Brain microvascular endothelial cell (primary cell): ENCODE measurements around the gene DLGAP4.

Experiments used
- DNase-seq: peaks from one replicate; pipeline ENCODE4 v3.0.0-alpha.2; 2020
- H3K27ac ChIP-seq: fragments of 250-450 bp; sonication (Bioruptor Pico); 2 replicates; pipeline ENCODE4 v1.5.1; 2020; ENCODE audit warnings: mild to moderate bottlenecking, moderate library complexity
- H3K27me3 ChIP-seq: fragments of 250-450 bp; sonication (Bioruptor Pico); replicated peaks from 2 replicates; pipeline ENCODE4 v1.5.1; 2020; ENCODE audit warnings: mild to moderate bottlenecking
- H3K36me3 ChIP-seq: fragments of 250-450 bp; sonication (Bioruptor Pico); replicated peaks from 2 replicates; pipeline ENCODE4 v1.5.1; 2020; ENCODE audit warnings: mild to moderate bottlenecking
- H3K4me3 ChIP-seq: 2 replicates; pipeline ENCODE4 v1.5.1; 2011; ENCODE audit warnings: low read depth, mild to moderate bottlenecking, control low read depth, low read length, moderate library complexity
- in situ Hi-C: cut with HindIII; loops from 2 replicates; pipeline ENCODE4 v1.10.0; 2017; ENCODE audit warnings: low sequenced_read_pairs, low pct_ligation_motif_present
- TF ChIP-seq, protein P1 (sequence below): IDR thresholded peaks from 2 replicates; pipeline ENCODE4 v1.5.1; 2011; ENCODE audit warnings: low read depth, mild to moderate bottlenecking, moderate library complexity, low read length, control low read depth, inconsistent platforms; ENCODE audit errors: missing control alignments

DLGAP4 gene

GRCh38 chr20:36523341-36523740 lies 217.2 kb downstream of the DLGAP4 start:
- no peak overlapping the region for H3K27ac ChIP-seq
- no peaks in the 10 kb centered on the region for H3K27me3 ChIP-seq
- TF ChIP-seq, protein P1, sequence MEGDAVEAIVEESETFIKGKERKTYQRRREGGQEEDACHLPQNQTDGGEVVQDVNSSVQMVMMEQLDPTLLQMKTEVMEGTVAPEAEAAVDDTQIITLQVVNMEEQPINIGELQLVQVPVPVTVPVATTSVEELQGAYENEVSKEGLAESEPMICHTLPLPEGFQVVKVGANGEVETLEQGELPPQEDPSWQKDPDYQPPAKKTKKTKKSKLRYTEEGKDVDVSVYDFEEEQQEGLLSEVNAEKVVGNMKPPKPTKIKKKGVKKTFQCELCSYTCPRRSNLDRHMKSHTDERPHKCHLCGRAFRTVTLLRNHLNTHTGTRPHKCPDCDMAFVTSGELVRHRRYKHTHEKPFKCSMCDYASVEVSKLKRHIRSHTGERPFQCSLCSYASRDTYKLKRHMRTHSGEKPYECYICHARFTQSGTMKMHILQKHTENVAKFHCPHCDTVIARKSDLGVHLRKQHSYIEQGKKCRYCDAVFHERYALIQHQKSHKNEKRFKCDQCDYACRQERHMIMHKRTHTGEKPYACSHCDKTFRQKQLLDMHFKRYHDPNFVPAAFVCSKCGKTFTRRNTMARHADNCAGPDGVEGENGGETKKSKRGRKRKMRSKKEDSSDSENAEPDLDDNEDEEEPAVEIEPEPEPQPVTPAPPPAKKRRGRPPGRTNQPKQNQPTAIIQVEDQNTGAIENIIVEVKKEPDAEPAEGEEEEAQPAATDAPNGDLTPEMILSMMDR: no peak
- H3K36me3 ChIP-seq: peaks cover 57% of the 10 kb centered on the region
- no peak overlapping the region for H3K4me3 ChIP-seq
- in situ Hi-C loops: no loop called here
- no peak for DNase-seq

GRCh38 chr20:36525620-36526365 lies 219.7 kb downstream of the DLGAP4 start:
- Histone ChIP-seq H3K36me3 (peaks cover 60% of the 10 kb centered on the region), H3K27ac (no peak overlapping the region), H3K27me3 (no peaks in the 10 kb centered on the region), H3K4me3 (no peak overlapping the region)
- DNase-seq: no peak
- in situ Hi-C loops: no loop called here
- TF ChIP-seq, protein P1: no peak

DNA sequence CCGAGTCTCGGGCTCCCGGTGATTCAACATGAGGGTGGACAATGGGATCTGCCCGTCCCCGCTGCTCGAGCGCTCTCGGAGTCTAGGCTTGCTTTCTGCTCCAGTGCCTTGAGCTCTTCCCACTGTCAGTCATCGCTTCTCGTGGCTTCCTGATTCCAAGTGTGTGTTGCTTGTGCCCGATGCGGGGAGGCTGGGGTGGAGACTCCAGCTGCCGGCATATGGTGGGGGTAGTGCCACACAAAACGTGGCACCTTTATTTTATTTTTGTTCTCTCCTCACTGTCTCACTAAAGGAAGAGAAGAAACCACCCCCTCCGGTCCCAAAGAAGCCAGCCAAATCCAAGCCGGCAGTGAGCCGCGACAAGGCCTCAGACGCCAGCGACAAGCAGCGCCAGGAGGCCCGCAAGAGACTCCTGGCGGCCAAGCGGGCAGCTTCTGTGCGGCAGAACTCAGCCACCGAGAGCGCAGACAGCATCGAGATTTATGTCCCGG lies 220.4 kb downstream of the DLGAP4 start:
- in situ Hi-C loops: no loop called here
- Histone ChIP-seq H3K4me3 (no peak overlapping the region), H3K36me3 (peaks cover 66% of the 10 kb centered on the region), H3K27me3 (no peaks in the 10 kb centered on the region), H3K27ac (no peak overlapping the region)
- DNase-seq: no peak
- TF ChIP-seq, protein P1: no peak

- DNase-seq: no peak
- Histone ChIP-seq H3K36me3 (peaks cover 64% of the 10 kb centered on the region), H3K27ac (no peak overlapping the region), H3K4me3 (no peak overlapping the region), H3K27me3 (no peaks in the 10 kb centered on the region)
- TF ChIP-seq, protein P1: no peak
- in situ Hi-C loops: no loop called here
Measured at GRCh38 chr20:36527331-36528125, 221.4 kb downstream of the DLGAP4 start.

DNA sequence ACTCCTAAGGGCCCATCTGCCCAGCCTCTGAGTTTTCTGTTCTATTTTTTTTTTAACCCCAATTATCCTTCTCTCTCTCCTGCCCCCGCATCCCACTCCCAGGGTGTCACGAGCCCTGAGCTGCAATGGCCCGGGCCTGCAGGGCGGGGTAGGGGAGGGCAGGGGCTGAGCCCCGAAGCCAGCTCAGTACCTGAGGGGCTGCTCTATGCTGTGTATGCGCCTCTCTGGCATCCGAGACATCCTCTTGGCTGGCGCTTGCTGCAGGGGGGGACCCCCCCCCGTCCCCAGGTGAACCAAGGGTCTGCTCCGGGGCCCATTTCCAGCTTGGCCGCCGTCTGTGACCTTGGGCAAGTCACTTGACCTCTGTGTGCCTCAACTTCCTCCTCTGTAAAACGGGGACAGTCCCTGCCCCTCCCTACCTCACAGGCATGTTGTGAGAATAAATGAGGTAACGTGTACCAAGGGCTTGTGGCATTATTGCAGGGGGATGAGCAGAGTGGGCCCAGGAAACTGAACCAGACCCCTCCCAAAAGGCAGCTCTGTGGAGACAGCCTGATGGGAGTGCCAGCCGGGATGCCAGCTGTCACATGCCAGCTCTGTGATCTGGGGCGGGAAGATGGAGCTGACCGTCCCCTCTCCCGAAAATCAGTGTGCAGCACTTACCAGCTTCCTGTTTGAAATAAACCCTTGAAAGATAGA lies 222.2 kb downstream of the DLGAP4 start:
- Histone ChIP-seq H3K27ac (no peak overlapping the region), H3K36me3 (peaks cover 64% of the 10 kb centered on the region), H3K4me3 (no peak overlapping the region), H3K27me3 (no peaks in the 10 kb centered on the region)
- TF ChIP-seq, protein P1: no peak
- in situ Hi-C loops: no loop called here
- DNase-seq: no peak
